Activated T-cell treated with anti-CD3 and anti-CD28 coated beads, Interleukin-2, amount 50 U/mL, for 72 hours (primary cell): ENCODE measurements around the gene SRD5A3. TPM values are rescaled to one million over a fixed set of nuclear protein-coding genes. Genes with fewer than 3 reads are reported as not detected.
"Not testable (repeated sequence)": the region's sequence is repeated elsewhere in the genome, so short reads cannot be mapped to it uniquely, and the experiment has no call there.

Source experiments
- ATAC-seq, 2 donors: fragments of 150-1000 bp; cut with Tn5 transposase; replicated peaks in 1 of 2; 2 replicates each; pipeline ENCODE4 v1.10.0; 2021; ENCODE audit warnings: moderate library complexity in 2 of 2, mild to moderate bottlenecking in 1 of 2
- DNase-seq, 2 donors: peaks; one replicate each; pipeline ENCODE4 v3.0.0; 2021 to 2022; ENCODE audit warnings: mixed read lengths in 1 of 2
- H3K27ac Mint-ChIP-seq: one replicate; pipeline ENCODE4 v1.8.0; 2022; ENCODE audit warnings: mild to moderate bottlenecking, moderate library complexity, mixed read lengths
- H3K27me3 Mint-ChIP-seq: one replicate; pipeline ENCODE4 v1.8.0; 2022; ENCODE audit warnings: low read depth, mixed read lengths
- H3K36me3 Mint-ChIP-seq, 2 donors: one replicate each; pipeline ENCODE4 v1.8.0; 2022; ENCODE audit warnings: mixed read lengths in 2 of 2, mild to moderate bottlenecking in 1 of 2; ENCODE audit not compliant: insufficient read depth in 2 of 2
- H3K4me1 Mint-ChIP-seq: one replicate; pipeline ENCODE4 v1.8.0; 2022; ENCODE audit warnings: low read depth, mixed read lengths
- H3K4me3 Mint-ChIP-seq, 2 donors: one replicate each; pipeline ENCODE4 v1.8.0; 2022; ENCODE audit warnings: mild to moderate bottlenecking in 2 of 2, mixed read lengths in 2 of 2, moderate library complexity in 2 of 2
- H3K9me3 Mint-ChIP-seq, 2 donors: one replicate each; pipeline ENCODE4 v1.8.0; 2022; ENCODE audit warnings: mixed read lengths in 2 of 2
- total RNA-seq, 2 donors: library from RNA; stranded (reverse); gene quantifications; one replicate each; pipeline ENCODE4 v1.2.3, GENCODE V29; 2022

SRD5A3 gene
- total RNA-seq, 2 donors from 2014 or later: 30.0 to 40.3 TPM

DNA sequence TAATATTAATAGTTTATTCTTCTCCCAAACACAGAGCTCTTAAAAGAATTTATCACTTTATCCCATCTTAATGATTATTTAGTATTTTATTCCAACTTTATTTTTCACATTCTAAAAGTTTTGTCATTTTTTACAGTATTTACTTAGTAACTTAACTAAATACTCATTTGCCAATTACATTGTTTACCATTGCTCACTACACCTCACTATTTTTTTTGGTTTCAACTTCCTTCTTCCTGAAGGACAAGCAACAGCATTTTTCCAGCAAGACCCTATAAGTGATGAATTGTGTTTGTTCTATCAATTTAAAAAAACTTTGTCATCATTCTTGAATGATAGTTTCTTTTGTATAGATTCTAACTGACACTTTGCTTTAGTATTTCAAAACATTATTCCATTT, 19.4 kb upstream of the SRD5A3 start:
- H3K4me1 Mint-ChIP-seq: peaks cover 9% of the 10 kb centered on the region
- ATAC-seq (no peak), DNase-seq (no peak)
- no peak overlapping the region for H3K27ac Mint-ChIP-seq
- H3K27me3 Mint-ChIP-seq: peaks cover 6% of the 10 kb centered on the region
- H3K4me3 Mint-ChIP-seq: no peak overlapping the region
- H3K9me3 Mint-ChIP-seq: no peaks in the 10 kb centered on the region
- H3K36me3 Mint-ChIP-seq: peaks cover 0 to 4% of the 10 kb centered on the region in 2 donors

DNA sequence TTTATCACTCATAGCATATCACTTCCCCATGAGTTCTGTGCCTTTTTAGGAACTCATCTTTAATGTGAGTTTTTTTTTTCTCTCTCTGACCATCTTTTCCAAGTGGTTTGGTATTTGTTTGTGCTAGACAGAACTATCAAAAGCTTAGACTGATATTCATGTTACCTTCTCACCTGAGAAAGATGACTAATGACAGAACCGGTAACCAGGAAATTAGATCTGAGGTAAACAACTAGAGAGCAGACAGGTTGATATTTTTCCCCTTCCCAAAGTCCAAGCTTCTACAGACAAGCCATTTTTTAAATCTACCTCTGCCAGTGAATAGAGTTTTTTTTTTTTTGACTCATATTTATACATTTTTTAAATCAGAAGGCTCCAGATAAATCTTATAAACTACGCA, 17.0 kb upstream of the SRD5A3 start:
- H3K27me3 Mint-ChIP-seq: peaks cover 6% of the 10 kb centered on the region
- ATAC-seq (no peak), DNase-seq (no peak)
- peaks cover 9% of the 10 kb centered on the region for H3K4me1 Mint-ChIP-seq
- H3K9me3 Mint-ChIP-seq: no peaks in the 10 kb centered on the region
- H3K4me3 Mint-ChIP-seq: no peak overlapping the region
- peaks cover 0 to 4% of the 10 kb centered on the region in 2 donors for H3K36me3 Mint-ChIP-seq
- no peak overlapping the region for H3K27ac Mint-ChIP-seq

DNA sequence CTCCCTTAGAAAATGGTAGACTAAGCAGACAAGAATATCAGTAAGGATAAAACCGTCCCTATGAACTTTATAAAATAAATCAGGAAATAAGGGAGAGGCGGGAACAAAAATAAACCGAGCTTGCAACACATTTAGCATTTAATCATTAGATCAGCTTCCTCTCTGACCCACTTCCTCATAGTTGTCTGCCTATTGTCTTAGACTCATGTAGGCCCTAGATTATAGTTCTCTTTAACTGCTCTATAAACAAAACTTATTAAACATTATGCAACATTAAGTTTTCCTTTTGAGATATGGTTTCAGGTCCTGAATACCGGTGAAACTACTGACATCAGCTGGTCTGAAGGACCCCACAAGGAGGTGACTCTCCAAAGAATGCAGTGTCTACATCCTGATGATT, 15.8 kb upstream of the SRD5A3 start:
- Mint-ChIP-seq H3K9me3 (no peaks in the 10 kb centered on the region), H3K27ac (no peak overlapping the region), H3K36me3 (peaks cover 0 to 4% of the 10 kb centered on the region in 2 donors), H3K27me3 (peaks cover 3% of the 10 kb centered on the region), H3K4me1 (peaks cover 9% of the 10 kb centered on the region), H3K4me3 (no peak overlapping the region)
- DNase-seq: no peak
- ATAC-seq: no peak

DNA sequence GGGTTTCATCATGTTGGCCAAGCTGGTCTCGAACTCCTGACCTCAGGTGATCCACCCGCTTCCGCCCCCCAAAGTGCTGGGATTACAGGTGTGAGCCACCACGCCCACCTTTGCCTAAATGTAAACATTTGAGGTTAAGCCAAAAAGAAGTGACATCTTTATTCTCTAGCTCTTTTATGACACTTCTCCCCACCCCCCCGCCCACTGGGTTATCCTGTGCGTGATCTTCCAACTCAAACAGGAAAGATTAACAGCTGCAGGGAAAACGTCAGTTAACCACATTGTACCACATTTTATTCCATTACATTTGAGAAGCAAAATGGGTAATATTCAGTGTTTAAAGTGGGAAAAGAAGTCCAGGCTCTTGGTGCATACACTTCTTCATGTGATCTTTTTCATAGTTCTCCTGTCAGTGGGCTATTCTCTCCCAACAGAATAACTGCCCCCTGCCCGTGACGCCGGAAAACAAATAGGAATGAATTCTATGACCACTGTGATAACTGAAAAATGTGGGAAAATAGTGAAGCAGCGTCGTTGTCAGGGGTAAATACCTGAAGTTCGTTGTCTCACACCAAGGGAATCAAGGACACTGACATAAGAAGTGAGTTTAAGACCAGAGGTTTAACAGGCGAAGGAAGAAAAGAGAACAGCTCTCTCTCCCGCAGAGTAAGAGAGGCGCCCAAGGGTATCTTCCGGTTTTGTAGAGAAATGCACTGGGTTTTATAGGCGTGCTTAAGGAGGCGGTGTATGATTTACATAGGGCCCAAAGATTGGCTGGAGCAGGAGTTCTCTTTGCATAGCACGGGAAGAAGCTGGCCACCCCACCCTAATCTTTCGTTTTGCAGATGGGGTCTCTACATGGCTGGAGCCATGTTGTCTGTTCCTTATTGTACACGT, 9.7 kb upstream of the SRD5A3 start:
- Mint-ChIP-seq H3K4me1 (peaks cover 21% of the 10 kb centered on the region), H3K36me3 (no peaks in the 10 kb centered on the region), H3K27me3 (no peaks in the 10 kb centered on the region), H3K4me3 (peak overlapping the region in 1 of 2 donors; percentile 9), H3K27ac (no peak overlapping the region), H3K9me3 (no peaks in the 10 kb centered on the region)
- ATAC-seq: peak in 1 of 2 donors; percentile 45
- DNase-seq: peak in 1 of 2 donors; percentile 13

DNA sequence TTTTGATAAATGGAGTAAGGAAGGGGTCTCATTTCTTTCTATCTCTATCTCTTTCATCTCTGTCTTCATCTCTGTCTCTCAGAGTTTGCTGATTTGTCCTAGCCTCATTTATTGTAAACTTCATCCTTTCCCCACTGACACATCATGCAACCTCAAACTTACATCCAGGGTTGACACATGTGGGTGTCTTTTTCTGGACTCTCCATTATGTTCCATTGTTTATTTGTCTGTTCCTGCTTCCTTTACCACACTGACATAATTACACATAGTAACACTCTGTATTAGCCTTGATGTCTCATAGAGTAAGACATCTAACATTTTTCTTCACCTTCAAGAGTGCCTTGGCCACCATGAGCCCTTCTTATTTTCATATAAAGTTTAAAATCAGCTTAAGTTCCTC, 8.1 kb upstream of the SRD5A3 start:
- no peak for DNase-seq
- Mint-ChIP-seq H3K27ac (no peak overlapping the region), H3K4me1 (peaks cover 21% of the 10 kb centered on the region), H3K36me3 (no peaks in the 10 kb centered on the region), H3K4me3 (no peak overlapping the region), H3K27me3 (no peaks in the 10 kb centered on the region), H3K9me3 (no peaks in the 10 kb centered on the region)
- ATAC-seq: peak in 1 of 2 donors; percentile 25

DNA sequence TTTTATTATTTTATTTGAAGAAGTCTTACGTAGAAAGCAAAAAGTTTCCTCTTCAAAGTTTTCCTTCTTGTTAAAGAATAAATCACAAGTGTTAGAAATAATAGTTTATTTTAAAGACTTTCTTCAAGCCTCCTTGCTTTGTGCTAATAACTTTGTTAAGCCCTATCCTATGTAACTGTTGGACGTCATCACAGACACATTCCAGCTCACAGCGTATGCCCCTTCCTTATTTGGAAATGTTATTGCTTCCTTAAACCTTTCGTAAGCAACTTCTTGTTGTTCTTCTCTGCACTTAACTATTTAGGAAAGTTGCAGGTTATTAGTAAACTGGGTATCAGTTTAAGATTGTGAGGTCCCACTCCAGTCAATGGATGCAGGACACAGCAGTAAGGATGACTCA, 7.6 kb upstream of the SRD5A3 start:
- Mint-ChIP-seq H3K36me3 (no peaks in the 10 kb centered on the region), H3K4me3 (no peak overlapping the region), H3K27ac (no peak overlapping the region), H3K9me3 (no peaks in the 10 kb centered on the region), H3K4me1 (peaks cover 21% of the 10 kb centered on the region), H3K27me3 (no peaks in the 10 kb centered on the region)
- ATAC-seq: no peak
- no peak for DNase-seq

DNA sequence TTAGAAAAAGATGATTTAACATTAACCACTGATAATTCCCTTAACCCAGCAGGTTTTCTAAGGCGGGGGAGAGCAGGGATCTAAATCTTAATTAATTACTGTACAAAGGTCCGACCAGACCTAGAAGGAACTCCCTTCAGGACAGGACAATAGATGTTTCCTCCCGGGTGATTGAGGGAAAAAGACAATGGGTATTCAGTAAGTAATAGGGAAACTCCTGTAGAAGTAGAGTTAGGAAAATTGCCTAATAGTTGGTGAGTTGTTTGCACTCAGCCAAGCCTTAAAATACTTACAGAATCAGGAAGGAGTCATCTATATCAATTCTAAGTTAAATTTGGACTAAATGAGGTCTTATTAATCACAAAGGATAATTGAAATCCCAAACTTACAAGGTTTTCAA, 5.8 kb upstream of the SRD5A3 start:
- no peak overlapping the region for H3K27ac Mint-ChIP-seq
- H3K27me3 Mint-ChIP-seq: no peaks in the 10 kb centered on the region
- ATAC-seq: no peak
- no peaks in the 10 kb centered on the region for H3K9me3 Mint-ChIP-seq
- H3K4me3 Mint-ChIP-seq: no peak overlapping the region
- H3K4me1 Mint-ChIP-seq: peaks cover 28% of the 10 kb centered on the region
- no peak for DNase-seq
- no peaks in the 10 kb centered on the region for H3K36me3 Mint-ChIP-seq

DNA sequence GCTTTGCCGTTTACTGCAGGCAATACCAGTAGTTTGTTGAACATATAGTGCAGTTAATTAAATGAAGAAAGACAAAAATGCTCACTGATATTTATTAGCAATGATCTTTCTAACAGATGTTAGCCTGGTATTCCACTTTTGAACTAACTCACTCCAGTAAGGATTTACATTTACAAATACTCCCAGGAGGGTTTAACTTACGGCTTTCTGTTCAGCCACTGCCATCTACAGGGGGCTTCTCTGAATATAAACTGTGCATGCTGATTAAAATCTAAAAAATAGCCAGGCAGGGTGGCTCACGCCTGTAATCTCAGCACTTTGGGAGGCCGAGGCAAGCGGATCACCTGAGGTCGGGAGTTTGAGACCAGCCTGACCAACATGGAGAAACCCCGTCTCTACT, 2.2 kb upstream of the SRD5A3 start:
- Mint-ChIP-seq H3K9me3 (no peaks in the 10 kb centered on the region), H3K27ac (no peak overlapping the region), H3K27me3 (no peaks in the 10 kb centered on the region), H3K4me3 (no peak overlapping the region), H3K4me1 (peaks cover 26% of the 10 kb centered on the region), H3K36me3 (no peaks in the 10 kb centered on the region)
- no peak for DNase-seq
- no peak for ATAC-seq

DNA sequence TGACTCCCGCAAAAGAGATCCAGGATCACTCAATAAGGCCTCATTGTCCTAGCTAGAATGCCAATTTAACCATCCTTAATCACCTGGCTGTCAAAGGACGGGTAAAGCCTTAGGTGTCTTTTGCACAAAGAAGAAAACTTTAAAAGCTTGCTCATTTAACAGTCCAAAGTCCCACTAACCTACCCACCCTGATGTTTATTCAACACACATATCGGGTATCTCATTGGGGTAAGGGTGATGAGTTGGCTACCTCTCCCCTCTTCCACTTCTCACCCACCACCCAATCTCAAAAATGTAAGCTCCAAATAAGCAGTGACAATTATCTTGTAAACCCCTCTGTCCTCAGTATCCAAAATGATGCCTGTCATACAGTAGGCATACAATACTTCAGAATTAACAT, 988 bp upstream of the SRD5A3 start:
- Mint-ChIP-seq H3K4me1 (peaks cover 26% of the 10 kb centered on the region), H3K27ac (no peak overlapping the region), H3K27me3 (no peaks in the 10 kb centered on the region), H3K9me3 (no peaks in the 10 kb centered on the region), H3K4me3 (no peak overlapping the region), H3K36me3 (no peaks in the 10 kb centered on the region)
- DNase-seq (no peak), ATAC-seq (no peak)

DNA sequence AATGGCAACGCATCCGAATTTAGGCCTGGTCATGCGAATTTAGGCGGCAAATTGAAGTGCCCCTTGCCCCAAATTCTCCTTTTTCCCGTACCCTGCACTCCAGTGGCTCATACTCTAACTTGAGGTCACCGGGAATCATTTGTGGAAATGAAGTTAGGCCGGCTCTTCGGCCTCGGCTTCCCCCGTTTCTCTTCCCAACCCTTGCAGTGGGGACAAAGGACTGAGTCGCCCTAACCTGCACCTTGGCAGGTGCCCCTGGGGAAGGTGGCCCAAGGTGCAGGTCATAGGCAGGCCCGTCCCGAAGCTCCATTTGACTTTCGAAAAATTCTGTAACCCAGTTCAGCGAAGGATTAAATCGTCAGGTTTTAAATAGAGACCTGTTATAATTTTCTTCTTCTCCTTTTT, 811 bp downstream of the SRD5A3 start:
- no peak for ATAC-seq
- H3K9me3 Mint-ChIP-seq: no peaks in the 10 kb centered on the region
- H3K4me1 Mint-ChIP-seq: peaks cover 26% of the 10 kb centered on the region
- peak overlapping the region; percentile 87 to 91 for H3K4me3 Mint-ChIP-seq
- H3K27me3 Mint-ChIP-seq: no peaks in the 10 kb centered on the region
- no peak for DNase-seq
- peak overlapping the region; percentile 4 for H3K27ac Mint-ChIP-seq
- no peaks in the 10 kb centered on the region for H3K36me3 Mint-ChIP-seq

DNA sequence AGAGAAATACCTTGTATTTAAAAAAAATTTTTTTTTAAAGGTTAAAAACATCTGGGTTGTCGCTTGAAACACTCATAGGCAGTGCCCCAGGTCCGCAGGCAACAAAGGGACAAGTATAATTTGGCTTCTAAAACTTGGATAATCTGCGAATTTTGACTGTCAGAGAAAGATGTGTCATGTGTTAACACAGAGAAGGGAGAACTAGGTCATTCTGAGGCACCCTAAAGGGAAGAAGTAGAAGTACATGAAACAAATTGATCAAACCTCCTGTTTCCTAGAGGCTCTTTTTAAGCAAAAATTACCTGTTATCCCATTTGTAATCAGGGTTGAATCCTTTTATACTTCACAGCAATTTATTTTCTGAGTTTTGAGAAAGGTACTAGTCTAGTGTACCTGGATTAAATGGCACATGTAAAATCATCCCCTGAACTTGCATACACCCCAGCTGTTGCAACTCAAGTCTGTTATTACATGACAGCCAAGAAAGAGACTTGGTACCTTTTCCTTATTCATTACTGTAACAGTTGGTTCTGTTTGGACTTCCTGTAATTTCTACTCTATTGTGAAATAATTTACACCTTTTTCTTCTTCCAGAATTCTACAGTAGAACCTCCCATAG, 1.7 kb downstream of the SRD5A3 start:
- DNase-seq: no peak
- H3K27ac Mint-ChIP-seq: peak overlapping the region; percentile 76
- peaks cover 26% of the 10 kb centered on the region for H3K4me1 Mint-ChIP-seq
- H3K9me3 Mint-ChIP-seq: no peaks in the 10 kb centered on the region
- peak overlapping the region; percentile 87 to 91 for H3K4me3 Mint-ChIP-seq
- H3K36me3 Mint-ChIP-seq: peaks cover 0 to 6% of the 10 kb centered on the region in 2 donors
- no peaks in the 10 kb centered on the region for H3K27me3 Mint-ChIP-seq
- no peak for ATAC-seq

DNA sequence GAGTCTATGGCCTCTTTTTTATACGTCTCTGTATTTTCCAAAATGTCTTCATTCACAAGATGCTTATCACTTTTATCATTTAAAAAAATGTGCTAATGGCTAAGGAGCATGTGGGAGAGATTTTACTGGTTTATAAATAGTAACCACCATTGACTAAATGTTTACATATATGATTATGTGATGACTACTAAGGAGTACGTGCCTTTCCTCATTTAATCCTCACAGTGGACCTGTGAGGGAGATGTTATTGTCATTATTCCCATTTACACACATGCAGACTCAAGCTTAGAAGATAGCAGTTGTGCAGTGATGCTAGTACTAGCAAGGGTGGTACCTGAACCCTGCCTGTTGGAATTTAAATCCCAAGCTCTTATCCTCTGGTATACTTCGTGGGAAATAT, 2.4 kb downstream of the SRD5A3 start:
- peak overlapping the region; percentile 76 for H3K27ac Mint-ChIP-seq
- DNase-seq: no peak
- H3K9me3 Mint-ChIP-seq: peaks cover 0 to 2% of the 10 kb centered on the region in 2 donors
- H3K4me1 Mint-ChIP-seq: peaks cover 26% of the 10 kb centered on the region
- no peak for ATAC-seq
- peaks cover 2 to 9% of the 10 kb centered on the region in 2 donors for H3K36me3 Mint-ChIP-seq
- no peaks in the 10 kb centered on the region for H3K27me3 Mint-ChIP-seq
- H3K4me3 Mint-ChIP-seq: peak overlapping the region; percentile 87 to 91

DNA sequence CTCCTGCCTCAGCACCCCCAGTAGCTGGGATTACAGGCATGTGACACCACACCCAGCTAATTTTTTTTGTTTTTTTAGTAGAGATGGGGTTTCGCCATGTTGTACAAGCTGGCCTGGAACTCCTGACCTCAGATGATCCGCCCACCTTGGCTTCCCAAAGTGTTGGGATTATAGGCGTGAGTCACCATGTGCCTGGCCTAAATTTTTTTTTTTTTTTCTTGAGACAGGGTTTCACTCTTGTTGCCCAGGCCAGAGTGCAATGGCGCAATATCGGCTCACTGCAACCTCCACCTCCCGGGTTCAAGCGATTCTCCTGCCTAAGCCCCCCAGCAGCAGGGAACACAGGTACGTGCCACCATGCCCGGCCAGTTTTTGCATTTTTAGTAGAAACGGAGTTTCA, 4.8 kb downstream of the SRD5A3 start:
- not testable (repeated sequence) for H3K27me3 Mint-ChIP-seq, H3K4me3 Mint-ChIP-seq, H3K9me3 Mint-ChIP-seq, DNase-seq, ATAC-seq, H3K27ac Mint-ChIP-seq
- Mint-ChIP-seq H3K4me1 (peaks cover 20% of the 10 kb centered on the region), H3K36me3 (peaks cover 2 to 13% of the 10 kb centered on the region in 2 donors)
